GM19328 (cell line): ENCODE results near the gene TTC1.
"Not testable (repeated sequence)": the region's sequence is repeated elsewhere in the genome, so short reads cannot be mapped to it uniquely, and the experiment has no call there.

Experiments
- ATAC-seq: cut with Tn5 transposase; IDR thresholded peaks from one replicate; pipeline ENCODE4 v1.9.1; 2021; ENCODE audit warnings: mild to moderate bottlenecking, moderate library complexity; ENCODE audit not compliant: unreplicated experiment

Gene TTC1

DNA sequence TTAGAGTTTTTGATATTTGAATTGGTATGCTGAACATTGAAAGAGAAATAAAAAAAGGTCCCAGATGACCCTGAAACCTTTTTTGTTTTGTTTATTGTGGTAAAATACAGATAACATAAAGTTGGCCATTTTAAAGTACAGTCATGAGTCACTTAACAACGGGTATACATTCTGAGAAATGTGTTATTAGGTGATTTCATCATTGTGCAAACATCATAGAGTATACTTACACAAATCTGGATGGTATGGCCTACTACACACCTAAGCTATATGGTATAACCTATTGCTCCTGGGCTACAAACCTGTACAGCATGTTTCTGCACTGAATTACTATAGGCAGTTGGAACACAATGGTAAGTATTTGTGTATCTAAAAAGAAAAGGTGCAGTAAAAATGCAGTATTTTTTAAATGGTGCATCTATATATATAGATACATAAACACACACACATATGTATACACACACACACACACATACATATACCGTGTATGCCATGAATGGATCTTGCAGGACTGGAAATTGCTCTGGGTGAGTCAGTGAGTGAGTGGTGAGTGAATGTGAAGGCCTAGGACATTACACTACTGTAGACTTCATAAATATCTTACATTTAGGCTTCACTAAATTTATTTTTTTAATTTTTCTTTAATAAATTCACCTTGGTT, 31.0 kb downstream of the TTC1 start:
- no peak for ATAC-seq

DNA sequence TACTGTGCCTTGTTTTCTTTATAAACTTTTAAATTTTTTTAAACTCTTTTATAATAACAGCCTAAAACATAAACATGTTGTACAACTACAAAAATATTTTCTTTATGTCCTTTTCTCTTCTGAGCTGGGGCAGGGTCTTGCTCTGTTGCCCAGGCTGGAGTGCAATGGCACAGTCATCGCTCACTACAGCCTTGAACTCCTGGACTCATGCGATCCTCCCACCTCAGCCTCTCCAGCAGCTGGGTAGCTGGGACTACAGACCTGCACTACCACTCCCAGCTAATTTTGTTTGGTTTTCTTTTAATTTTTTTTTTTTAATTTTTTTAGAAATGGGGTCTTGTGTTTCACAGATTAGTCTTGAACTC, 31.5 kb downstream of the TTC1 start:
- ATAC-seq, result no peak

DNA sequence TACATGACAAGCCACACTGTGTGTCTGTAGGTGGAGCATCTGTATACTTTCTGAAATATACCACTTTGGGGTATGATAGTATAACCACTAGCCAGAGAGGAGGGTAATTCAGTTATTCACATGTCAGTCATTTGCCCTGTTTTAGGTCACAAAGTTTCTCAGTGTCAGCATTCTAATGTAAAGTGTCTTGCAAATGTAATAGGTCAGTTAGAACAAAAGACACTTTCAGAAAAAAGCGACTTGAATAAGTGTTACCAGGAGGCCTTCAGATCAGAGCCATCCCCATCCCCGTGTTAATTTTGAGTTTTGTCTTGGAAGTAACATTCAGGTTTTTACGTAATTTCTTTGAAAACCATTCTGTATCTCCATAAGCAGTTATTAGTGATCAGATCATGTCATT, 33.7 kb downstream of the TTC1 start:
- ATAC-seq, result no peak

DNA sequence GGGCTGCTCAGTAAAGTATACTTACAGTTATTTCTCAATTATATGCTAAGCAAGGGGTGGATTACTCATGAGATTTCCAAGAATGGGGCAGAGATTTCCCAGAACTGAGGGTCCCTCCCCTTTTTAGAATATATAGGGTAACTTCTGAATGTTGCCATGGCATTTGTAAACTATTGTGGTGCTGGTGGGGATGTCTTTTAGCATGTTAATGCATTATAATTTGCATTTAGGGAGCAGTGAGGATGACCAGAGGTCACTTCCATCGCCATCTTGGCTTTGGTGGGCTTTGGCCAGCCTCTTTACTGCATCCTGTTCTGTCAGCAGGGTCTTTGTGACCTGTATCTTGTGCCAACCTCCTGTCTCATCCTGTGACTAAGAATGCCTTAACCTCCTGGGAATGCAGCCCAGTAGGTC, 35.5 kb downstream of the TTC1 start:
- ATAC-seq, result no peak

DNA sequence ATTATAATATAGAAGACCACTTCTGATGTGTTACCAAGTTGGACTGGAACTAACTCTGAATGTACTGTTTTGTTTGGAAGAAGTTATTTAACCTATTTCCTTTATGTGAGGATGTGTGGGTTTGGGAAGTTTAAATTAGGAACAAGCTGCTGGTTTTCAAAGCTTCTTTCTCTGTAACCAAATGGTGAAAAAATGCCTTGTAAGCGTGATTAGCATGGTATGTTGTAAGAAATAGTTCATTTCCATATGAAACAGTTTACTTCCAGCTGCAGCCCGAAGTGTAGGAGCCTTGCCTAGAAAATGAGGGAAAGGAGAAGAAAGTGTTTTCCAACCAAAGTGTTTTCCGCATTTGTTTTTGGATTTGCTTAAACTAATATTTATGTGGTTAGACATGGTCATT, 36.0 kb downstream of the TTC1 start:
- ATAC-seq, result no peak

DNA sequence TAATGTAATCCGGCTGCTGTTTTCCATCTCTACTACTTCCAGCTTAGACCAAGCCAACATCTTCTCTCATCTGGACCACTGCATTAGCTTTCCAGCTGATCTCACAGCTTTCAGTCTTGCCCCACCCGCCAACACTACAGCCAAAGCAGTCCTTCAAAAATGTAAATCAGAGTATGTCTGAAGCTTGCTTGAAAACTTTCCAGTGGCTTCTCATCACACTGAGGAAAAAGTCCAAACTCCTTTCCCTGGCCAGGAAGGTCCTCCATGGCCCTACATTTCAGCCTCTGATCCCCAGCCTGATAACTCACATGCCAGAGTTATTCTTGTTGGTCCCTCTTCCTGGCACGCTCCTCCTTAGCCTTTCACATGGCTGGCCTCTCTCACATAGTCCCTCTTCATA, 38.5 kb downstream of the TTC1 start:
- ATAC-seq, result no peak

DNA sequence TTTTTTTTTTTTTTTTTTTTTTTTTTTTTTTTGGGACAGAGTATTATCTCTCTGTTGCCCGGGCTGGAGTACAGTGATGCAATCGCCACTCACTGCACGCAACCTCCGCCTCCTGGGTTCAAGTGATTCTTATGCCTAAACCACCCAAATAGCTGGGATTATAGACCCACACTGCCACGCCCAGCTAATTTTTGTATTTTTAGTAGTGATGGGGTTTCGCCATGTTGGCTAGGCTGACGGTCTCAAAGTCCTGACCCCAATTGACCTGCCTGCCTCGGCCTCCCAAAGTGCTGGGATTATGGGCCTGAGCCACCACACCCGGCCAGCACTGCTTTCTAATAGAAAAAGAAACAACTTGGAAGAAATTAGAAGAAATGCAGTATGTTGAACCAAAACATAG, 39.2 kb downstream of the TTC1 start:
- no peak for ATAC-seq

DNA sequence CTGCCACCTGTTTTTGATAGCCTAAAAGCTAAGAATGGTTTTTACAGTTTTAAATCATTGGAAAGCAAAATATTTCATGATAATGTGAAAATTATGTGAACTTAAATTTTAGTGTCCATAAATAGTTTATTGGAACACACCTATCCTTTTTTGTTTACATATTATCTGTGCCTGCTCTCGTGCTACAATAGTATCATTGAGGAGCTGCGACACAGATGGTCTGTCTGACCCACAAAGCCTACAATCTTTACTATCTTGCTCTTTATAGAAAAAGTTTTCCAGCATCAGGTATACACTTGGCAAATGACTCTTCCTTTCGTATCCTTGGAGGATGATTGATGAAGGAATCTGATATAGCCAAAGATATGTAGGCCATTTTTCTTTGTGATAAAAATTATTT, 40.2 kb downstream of the TTC1 start:
- ATAC-seq, result no peak

DNA sequence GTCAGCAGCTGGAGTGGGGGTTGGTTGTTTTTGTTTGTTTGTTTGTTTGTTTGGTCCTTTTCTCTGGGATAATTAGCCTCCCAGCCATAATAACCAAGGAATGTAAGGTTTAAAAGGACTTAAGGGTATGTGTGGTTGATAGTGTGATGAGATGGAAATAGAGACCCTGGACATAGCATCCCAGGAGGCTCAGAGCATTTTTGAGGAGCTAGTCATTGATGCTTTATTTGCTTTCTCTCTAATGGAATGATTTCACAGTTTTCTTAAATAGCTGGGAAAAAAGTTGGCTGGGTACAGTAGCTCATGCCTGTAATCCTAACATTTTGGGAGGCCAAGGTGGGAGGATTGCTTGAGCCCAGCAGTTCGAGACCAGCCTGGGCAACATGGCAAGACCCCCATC, 45.1 kb downstream of the TTC1 start:
- ATAC-seq, result no peak

DNA sequence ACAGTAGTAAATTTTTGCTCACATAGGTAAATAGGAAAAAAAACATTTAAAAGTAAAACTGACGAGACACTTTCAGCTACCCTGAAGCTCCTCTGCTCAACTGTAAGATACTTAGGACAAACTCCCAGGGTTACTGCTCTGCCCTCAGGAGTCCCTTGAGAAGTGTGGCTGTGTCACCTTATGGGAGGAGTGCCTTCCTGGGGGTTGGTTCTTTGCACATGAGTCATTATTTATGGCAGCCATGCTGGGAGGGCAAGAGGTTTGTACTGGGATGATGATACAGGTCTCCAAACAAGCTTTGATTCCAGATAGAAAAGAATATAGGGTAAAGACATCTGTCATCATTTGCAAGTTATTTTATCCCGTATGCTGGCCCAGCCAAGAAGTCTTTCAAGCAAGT, 45.9 kb downstream of the TTC1 start:
- ATAC-seq, result no peak

DNA sequence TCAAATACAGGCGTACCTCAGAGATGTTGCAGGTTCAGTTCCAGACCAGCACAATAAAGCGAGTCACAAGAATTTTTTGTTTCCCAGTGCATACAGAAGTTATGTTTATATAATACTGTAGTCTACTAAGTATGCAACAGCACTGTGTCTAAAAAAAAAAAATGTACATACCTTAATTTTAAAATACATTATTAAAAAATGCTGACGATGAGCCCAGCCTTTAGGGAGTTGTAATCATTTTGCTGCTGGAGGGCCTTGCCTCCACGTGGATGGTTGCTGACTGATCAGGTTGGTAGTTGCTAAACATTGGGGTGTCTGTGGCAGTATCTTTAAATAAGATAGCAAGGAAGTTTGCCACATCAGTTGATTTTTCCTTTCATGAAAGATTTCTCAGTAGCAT, 48.3 kb downstream of the TTC1 start:
- ATAC-seq, result no peak

DNA sequence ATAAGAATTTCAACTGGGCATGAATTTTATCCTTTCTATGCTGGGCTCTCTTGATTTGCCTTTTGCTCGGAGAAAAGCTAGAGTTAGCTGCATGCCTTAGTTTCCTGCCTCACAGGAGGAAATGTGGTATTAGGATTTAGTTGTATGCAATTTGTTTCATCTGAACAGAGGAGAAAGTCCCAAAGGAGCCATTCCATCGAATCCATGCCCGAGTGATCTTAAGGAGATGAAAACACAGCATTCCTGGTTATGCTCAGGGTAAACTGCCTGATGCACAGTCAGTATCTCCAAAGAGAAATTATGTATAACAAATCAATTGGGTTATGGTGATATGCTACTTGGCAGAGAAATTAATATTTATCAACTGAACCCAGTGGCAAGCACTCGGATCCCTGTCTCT, 51.1 kb downstream of the TTC1 start:
- ATAC-seq, result no peak

DNA sequence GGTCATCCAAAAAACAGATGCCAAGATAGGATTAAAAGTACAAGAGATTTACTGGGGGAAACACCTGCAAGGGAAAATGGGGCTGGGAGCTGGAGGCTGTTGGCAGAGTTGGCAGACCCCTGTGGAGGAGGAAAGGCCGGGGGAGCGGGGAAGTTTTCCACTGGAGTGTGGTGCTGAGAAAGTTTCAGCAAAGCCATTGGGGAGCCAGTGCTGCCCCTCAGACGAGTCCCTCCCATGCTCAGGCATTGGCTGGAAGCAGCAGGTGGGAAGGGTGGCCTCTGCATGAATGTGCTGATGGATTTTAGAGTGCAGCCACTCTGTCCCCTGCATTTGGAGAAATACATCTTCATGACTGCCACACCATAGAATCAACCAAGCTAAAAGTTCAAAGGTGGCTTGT, 52.8 kb downstream of the TTC1 start:
- ATAC-seq, result no peak

DNA sequence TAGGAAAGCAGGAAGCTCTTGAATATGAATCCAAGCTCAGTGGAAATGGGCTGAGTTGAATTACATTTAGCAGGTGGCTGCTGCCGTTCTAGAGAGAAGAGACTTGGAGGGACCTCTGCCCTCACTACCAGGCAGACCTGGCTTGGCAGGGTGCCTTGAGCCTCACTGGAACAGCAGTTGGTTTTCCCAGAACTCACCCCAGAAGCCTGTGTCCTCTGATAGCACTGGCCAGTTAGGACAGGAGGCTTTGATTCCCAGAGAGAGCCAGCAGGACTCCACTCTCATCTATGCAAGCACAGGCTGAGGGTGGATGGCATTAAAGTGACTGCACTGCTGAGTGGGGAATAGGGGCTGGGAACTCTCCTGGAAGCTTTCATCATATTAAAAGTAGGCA, 55.5 kb downstream of the TTC1 start:
- ATAC-seq, result no peak

DNA sequence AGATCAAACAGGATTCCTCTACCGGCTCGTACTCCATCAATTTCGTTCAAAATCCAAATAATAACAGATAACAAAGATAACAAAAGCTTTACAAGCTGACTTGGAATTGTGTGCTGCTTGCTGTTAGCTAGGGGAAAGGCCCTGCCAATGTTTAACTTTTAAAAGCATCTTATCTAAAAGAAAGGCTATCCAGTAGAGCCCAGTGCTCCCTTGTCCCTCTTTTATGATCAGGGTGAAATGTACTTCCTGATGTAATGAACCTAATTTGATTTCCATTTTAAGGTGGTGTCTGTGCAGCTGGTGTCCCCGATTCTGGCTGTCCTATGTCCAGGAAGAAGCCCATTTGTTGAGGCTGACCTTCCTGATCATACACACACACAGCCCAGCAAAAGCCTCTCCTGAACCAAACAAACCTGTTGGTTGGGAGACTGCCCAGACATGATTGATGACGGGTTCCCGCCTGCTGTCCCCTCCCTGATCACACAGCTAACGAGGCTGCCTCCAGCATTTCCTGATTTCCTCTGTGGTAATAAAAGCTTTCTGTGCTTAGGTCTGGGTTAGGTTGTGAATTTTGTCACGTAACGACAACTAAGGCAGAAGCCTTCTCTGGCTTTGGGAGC, 56.2 kb downstream of the TTC1 start:
- no peak for ATAC-seq

DNA sequence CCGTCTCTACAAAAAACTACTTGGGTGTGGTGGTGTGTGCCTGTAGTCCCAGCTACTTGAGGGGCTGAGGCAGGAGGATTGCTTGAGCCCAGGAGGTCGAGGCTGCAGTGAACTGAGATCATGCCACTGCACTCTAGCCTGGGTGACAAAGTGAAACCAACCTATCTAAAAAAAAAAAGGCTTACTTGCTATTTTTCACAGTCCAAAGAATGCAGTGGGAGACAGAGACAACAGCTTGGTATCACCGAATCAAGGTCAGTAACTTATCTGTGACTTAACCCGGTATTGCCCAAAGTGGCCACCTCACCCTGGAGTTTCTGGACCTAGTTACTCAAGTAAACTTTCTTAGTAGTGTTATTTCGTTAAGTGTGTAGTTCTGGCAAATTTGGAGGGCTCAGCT, 60.2 kb downstream of the TTC1 start:
- not testable (repeated sequence) for ATAC-seq

DNA sequence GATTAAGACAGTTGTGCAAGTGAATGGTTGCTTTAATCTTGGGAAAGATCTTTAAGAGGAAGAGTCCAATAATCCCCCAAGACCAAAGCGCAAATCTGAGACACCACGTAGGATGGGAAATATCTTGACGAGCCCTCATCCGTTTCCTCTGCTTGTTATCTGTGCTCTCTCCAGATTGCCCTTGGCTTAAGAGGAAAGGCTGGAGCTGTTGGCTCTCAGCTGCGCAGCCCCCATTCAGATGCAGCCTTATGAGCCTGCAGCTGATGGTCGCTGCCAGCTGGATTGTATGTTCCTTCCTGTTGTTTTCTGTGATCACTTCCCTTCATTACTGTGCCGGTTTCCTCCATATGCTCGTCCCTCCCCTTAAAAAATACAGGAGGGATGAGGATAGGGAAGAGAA, 62.6 kb downstream of the TTC1 start:
- no peak for ATAC-seq

DNA sequence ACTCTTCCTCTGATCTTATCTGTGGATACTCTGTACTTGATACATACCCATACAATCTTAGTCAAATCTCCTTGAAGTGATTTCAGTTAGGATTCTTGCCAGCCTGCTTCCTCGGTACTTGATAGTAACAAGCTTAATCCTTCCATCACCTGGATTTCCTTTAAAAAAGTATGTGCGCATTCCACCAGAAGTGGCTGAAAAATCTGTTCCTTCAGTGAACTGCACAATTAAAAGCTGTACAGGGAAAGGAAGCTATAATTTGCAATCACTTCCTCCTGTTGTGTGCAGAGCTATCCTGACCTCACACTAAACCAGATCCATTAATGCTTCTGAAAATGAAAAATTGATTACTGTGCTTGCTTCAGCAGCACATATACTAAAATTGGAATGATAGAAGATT, 63.0 kb downstream of the TTC1 start:
- ATAC-seq, result no peak

DNA sequence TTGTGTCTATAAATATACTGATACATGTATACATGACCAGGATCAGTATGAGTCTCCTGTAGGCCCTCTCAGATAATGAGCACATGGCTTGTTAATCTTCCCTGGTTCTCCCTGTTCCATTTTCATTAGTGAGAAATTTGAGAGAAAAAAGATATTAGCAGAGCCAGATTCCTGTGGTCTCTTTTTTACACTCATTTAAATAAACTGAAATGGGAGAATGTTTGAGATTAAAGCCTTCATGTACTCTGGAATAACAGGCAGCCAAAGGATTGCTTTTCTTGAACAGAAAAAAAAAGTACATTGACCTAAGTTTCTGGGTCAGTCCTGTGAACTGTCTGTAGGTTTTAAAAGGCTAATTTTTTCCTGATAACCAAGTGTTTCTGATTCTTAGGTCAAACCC, 66.1 kb downstream of the TTC1 start:
- no peak for ATAC-seq

DNA sequence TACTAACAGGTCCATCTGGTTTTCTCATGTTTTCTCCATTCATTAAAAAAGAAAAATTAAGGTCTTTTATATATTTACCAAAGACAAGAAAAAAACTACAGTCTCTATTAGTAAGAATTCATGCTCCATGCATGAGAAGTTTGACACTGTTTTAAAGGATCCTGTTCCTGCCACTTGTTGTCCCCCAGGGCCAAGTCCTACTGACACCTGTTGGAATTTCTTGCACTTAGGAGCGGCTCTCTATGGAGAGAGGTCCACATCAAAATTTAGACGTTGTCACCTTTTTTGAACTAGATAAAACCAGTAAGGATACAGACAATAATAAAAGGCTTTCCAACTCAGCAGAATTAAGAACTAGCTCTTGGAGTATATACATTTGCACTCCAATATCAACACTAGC, 68.1 kb downstream of the TTC1 start:
- no peak for ATAC-seq

DNA sequence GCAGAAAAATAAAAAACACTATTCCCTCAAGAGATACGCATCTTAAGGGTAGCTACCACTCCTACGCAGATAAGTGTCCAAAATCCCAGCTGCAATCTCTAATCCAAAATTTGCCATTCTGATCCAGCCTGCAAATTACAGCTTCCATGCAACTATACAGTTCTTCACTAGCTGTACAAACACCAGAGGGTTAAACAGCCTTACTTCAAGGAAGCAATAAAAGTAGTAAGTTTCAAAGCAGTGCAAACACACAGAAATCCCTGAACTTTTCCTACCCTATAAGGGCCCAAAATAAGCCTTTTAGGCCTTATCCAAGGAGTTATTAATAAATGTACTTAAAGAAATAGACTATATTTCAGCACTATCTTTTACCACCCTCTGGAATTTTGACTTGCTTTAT, 70.8 kb downstream of the TTC1 start:
- no peak for ATAC-seq

DNA sequence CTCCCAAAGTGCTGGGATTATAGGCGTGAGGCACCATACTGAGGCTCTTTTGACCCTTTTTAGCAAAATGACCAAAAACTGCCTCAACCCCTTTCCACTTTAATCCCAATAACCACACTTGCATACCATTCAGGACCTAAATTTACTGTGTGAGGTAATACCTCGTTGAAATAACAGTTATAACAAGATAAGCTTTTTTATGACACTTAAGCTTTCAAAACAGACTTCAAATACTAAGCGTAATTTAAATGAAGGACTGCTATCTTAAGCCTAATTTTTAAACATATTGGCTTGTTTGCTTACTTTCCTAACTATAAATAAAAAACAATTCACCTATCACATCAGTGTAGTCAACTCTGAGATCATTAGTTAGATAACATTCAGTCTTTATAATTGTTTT, 72.6 kb downstream of the TTC1 start:
- no peak for ATAC-seq
